Peyer's patch (tissue), 4 donors: Measurements from ENCODE around the gene NFATC4. TPM values are rescaled to one million over a fixed set of nuclear protein-coding genes. Genes with fewer than 3 reads are reported as not detected.
"Not testable (repeated sequence)": the region's sequence is repeated elsewhere in the genome, so short reads cannot be mapped to it uniquely, and the experiment has no call there.

Experiments used
- DNase-seq, 3 donors: peaks; one replicate each; pipeline ENCODE4 v3.0.0-alpha.2; 2017 to 2019
- H3K27ac ChIP-seq, 4 donors: fragments of 200-600 bp; sonication (generic); one replicate each; pipeline ENCODE4 v1.5.1; 2016 to 2019
- H3K27me3 ChIP-seq, 2 donors: fragments of 200-600 bp; sonication (generic); one replicate each; pipeline ENCODE4 v1.5.1; 2019
- H3K36me3 ChIP-seq, 3 donors: fragments of 200-600 bp; sonication (generic); one replicate each; pipeline ENCODE4 v1.5.1; 2016 to 2019
- H3K4me1 ChIP-seq, 4 donors: fragments of 200-600 bp; sonication (generic); one replicate each; pipeline ENCODE4 v1.5.1; 2016 to 2019
- H3K4me3 ChIP-seq, 4 donors: fragments of 200-600 bp; sonication (generic); 1 replicate in 3 of 4; 2 replicates in 1 of 4; pipeline ENCODE4 v1.5.1; 2016 to 2019; ENCODE audit warnings: mild to moderate bottlenecking in 1 of 4
- H3K9me3 ChIP-seq, 4 donors: fragments of 200-600 bp; sonication (generic); one replicate each; pipeline ENCODE4 v1.5.1; 2016 to 2019; ENCODE audit warnings: mild to moderate bottlenecking in 1 of 4
- POLR2A ChIP-seq, 2 donors: fragments of 450-650 bp; IDR thresholded peaks; one replicate each; pipeline ENCODE4 v1.5.1; 2017; ENCODE audit warnings: antibody characterized with exemption in 2 of 2, mild to moderate bottlenecking in 2 of 2, moderate library complexity in 2 of 2
- total RNA-seq, 4 donors: library from RNA; depleted of rRNA; stranded (reverse); fragments of >200 nt; gene quantifications; one replicate each; pipeline ENCODE4 v1.1.0, GENCODE V29; 2016
- TF ChIP-seq, protein P1 (sequence below), 6 experiments: fragments of 450-650 bp in 4 of 6; fragments of 200-600 bp in 2 of 6; sonication (generic) in 1 of 6; IDR thresholded peaks; one replicate each; pipeline ENCODE4 v1.5.1; 2017 to 2019; ENCODE audit warnings: antibody characterized with exemption in 6 of 6, mild to moderate bottlenecking in 3 of 6, moderate library complexity in 1 of 6

The NFATC4 gene
- total RNA-seq, 4 donors from 2014 or later: 6.5 to 52.0 (median 21.5) TPM

DNA sequence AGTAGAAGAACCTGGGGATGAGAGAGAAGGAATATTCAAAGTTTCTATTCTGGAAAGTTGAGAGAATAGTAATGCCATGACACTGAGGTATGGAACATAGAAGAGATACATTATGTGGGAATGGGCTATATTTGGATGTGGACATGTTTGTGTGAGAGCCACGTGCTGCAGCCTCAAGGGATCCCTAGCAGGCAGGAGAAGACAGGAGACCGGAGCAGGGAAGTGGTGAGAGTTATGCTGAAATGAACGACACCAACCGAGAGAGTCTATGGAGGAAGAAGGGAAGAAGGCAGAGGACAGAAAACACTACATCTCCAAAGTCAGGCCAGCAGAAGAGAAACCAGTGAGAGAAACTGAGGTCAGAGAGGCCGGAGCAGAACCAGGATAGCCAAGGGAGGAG lies 18.2 kb upstream of the NFATC4 start:
- H3K36me3 ChIP-seq: no peaks in the 10 kb centered on the region
- H3K4me3 ChIP-seq: no peak overlapping the region
- no peaks in the 10 kb centered on the region for H3K9me3 ChIP-seq
- peaks cover 0 to 17% (median 0%) of the 10 kb centered on the region in 4 donors for H3K4me1 ChIP-seq
- TF ChIP-seq, protein P1, sequence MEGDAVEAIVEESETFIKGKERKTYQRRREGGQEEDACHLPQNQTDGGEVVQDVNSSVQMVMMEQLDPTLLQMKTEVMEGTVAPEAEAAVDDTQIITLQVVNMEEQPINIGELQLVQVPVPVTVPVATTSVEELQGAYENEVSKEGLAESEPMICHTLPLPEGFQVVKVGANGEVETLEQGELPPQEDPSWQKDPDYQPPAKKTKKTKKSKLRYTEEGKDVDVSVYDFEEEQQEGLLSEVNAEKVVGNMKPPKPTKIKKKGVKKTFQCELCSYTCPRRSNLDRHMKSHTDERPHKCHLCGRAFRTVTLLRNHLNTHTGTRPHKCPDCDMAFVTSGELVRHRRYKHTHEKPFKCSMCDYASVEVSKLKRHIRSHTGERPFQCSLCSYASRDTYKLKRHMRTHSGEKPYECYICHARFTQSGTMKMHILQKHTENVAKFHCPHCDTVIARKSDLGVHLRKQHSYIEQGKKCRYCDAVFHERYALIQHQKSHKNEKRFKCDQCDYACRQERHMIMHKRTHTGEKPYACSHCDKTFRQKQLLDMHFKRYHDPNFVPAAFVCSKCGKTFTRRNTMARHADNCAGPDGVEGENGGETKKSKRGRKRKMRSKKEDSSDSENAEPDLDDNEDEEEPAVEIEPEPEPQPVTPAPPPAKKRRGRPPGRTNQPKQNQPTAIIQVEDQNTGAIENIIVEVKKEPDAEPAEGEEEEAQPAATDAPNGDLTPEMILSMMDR (IDR thresholded peaks at IDR 0.05): no peak
- H3K27me3 ChIP-seq: no peaks in the 10 kb centered on the region
- H3K27ac ChIP-seq: no peak overlapping the region
- DNase-seq: no peak

DNA sequence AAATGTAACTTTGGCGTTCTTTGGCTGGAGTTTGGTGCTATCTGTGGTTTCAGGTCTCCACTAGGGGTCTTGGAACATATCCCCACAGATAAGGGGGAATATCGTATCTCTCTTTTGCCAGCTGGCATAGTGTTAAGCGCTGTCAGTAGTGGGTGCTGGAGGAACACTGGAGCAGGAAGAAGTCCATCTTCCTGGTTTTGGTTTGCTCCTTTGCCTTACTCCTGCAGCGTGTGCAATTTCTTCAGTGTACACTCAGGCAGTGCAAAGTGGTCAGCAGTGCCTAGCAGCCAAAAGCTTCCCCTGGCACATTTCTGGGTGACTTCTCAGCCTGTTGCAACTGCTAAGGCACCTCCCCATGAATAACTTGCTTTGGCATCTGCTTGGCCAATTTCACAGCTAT lies 16.5 kb upstream of the NFATC4 start:
- H3K4me1 ChIP-seq: peaks cover 0 to 17% (median 0%) of the 10 kb centered on the region in 4 donors
- H3K27ac ChIP-seq: no peak overlapping the region
- DNase-seq: no peak
- no peaks in the 10 kb centered on the region for H3K9me3 ChIP-seq
- no peaks in the 10 kb centered on the region for H3K36me3 ChIP-seq
- no peaks in the 10 kb centered on the region for H3K27me3 ChIP-seq
- TF ChIP-seq, protein P1 (IDR thresholded peaks at IDR 0.05): no peak
- no peak for TF ChIP-seq POLR2A (IDR thresholded peaks at IDR 0.05)
- H3K4me3 ChIP-seq: no peak overlapping the region

DNA sequence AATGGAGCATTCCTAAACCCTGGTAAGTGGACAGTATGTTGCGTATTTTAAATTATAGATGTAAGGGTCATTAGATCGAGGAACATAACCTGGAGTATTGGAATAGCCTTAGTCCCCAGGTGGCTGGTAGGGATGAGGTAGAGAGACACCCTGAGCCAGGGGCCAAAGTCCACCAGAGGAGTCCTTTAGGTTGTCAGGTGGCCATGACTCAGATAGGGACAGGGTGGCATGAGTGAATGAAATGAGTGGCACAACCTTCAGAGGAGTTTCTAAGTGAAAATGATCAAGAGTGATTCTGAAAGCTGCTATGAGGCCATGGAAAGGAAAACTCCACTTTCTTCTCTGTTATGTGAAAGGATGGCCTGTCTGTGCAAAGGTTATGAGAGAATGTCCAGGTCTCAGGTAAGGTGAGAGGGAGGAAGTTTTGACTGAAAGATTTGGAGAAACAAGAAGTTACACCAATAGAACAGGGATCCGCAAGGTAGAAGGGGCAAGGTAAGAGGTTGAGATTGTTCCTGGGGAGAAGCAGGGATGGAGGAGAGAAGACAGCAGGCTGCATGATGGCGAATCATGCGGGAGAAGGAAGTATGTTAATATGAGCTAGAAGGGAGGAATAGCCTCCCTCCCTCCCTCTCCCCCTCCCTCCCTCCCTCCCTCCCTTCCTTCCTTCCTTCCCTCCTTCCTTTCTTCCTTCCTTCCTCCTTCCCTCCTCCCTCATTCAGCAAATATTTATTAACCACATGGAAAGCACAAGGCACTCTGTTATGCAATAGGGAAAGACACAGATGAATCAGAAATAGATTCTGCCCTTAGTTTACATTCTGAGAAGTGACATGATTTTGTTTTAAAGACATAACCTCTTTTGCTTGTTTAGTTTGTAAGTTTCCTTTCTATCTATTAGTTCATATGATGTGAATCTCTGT lies 14.2 kb upstream of the NFATC4 start:
- TF ChIP-seq POLR2A (IDR thresholded peaks at IDR 0.05): no peak
- TF ChIP-seq, protein P1 (IDR thresholded peaks at IDR 0.05): no peak
- Histone ChIP-seq H3K4me3 (no peak overlapping the region), H3K27me3 (no peaks in the 10 kb centered on the region), H3K9me3 (no peaks in the 10 kb centered on the region), H3K4me1 (peaks cover 0 to 8% (median 0%) of the 10 kb centered on the region in 4 donors), H3K36me3 (no peaks in the 10 kb centered on the region), H3K27ac (peak overlapping the region in 3 of 4 donors; percentile 43 to 81 (median 71))
- DNase-seq: peak in 2 of 3 donors; percentile 78 to 89

DNA sequence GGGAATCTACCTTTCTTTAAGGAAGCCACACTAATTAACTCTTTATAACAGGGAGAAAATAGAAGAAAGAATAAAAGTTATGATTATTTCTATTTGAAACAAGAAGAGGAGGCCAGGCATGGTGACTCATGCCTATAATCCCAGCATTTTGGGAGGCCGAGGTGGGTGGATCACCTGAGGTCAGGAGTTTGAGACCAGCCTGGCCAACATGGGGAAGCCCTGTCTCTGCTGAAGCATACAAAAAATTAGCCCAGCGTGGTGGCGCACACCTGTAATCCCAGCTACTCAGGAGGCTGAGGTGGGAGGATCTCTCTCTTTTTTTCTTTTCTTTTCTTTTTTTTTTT lies 13.5 kb upstream of the NFATC4 start:
- H3K36me3 ChIP-seq, H3K9me3 ChIP-seq, H3K4me3 ChIP-seq, H3K4me1 ChIP-seq, DNase-seq, H3K27me3 ChIP-seq: not testable (repeated sequence)
- peak overlapping the region in 3 of 4 donors; percentile 24 to 81 (median 71) for H3K27ac ChIP-seq

DNA sequence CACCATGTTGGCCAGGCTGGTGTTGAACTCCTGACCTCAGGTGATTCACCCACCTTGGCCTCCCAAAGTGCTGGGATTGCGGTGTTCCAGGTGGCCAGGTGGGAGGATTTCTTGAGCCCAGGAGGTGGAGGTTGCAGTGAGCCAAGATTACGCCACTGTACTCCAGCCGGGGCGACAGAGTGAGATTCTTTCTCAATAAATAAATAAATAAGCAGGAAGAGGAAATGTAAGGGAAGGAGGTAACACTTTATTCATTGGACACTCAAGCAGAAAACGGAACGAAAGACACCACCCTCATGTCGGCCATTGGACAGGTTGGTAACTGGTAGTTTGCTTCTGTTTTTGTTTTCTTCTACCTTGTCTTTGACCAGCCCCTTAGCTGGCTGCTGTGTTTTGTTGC lies 13.0 kb upstream of the NFATC4 start:
- no peak for DNase-seq
- Histone ChIP-seq H3K27ac (no peak overlapping the region), H3K9me3 (no peaks in the 10 kb centered on the region), H3K36me3 (no peaks in the 10 kb centered on the region), H3K4me3 (no peak overlapping the region), H3K4me1 (peaks cover 0 to 8% (median 0%) of the 10 kb centered on the region in 4 donors), H3K27me3 (no peaks in the 10 kb centered on the region)
- TF ChIP-seq, protein P1 (IDR thresholded peaks at IDR 0.05): no peak
- TF ChIP-seq POLR2A (IDR thresholded peaks at IDR 0.05): no peak

DNA sequence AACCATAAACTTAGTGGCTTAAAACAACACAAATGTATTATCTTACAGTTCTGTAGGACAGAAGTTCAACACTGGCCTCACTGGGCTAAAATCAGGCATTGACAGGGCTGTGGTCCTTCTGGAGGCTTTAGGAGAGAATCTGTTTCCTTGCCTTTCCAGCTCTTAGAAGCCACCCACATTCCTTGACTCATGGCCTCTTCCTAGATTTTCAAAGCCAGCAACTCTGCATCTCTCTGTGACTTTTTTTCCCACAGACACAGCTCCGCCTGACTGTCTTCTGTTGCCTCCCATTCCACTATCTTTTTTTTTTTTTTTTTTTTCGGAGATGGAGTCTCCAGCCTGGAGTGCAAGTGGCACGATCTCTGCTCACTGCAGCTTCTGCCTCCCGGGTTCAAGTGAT lies 11.8 kb upstream of the NFATC4 start:
- Histone ChIP-seq H3K36me3 (no peaks in the 10 kb centered on the region), H3K27ac (no peak overlapping the region), H3K27me3 (no peaks in the 10 kb centered on the region), H3K9me3 (no peaks in the 10 kb centered on the region), H3K4me1 (peaks cover 0 to 8% (median 0%) of the 10 kb centered on the region in 4 donors), H3K4me3 (no peak overlapping the region)
- no peak for DNase-seq
- TF ChIP-seq POLR2A (IDR thresholded peaks at IDR 0.05): no peak
- TF ChIP-seq, protein P1 (IDR thresholded peaks at IDR 0.05): no peak
